SU-DHL-6 (cell line): ENCODE data around the gene SLC43A1.

Source experiments
- EZH2phosphoT487 ChIP-seq: fragments of 200-600 bp; sonication (generic), shearing (Covaris generic); conservative IDR thresholded peaks from 2 replicates; pipeline ENCODE4 v1.6.1; 2018; ENCODE audit warnings: mild to moderate bottlenecking, antibody characterized with exemption, low read length, moderate library complexity, mixed read lengths
- TF ChIP-seq, protein P1 (sequence below): fragments of 200-600 bp; sonication (generic); IDR thresholded peaks from one replicate; pipeline ENCODE4 v1.5.1; 2017; ENCODE audit warnings: antibody characterized with exemption, mild to moderate bottlenecking, low read length, moderate library complexity; ENCODE audit not compliant: insufficient read depth, poor library complexity, severe bottlenecking

DNA sequence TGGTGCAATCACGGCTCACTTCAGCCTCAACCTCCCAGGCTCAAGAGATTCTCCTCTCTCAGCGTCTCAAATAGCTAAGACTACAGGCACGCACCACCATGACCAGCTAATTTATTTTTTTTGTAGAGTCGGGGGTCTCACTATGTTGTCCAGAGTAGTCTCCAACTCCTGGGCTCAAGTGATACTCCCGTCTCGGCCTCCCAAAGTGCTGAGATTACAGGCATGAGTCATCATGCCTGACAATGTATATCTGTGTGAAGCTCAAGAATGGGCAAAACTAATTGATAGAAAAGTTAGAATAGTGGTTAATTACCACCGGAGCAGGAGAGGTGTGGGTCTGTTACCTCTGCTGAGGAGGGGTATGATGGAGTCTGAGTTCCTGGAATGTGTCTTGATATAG is 79.5 kb downstream of the SLC43A1 start:
- TF ChIP-seq, protein P1, sequence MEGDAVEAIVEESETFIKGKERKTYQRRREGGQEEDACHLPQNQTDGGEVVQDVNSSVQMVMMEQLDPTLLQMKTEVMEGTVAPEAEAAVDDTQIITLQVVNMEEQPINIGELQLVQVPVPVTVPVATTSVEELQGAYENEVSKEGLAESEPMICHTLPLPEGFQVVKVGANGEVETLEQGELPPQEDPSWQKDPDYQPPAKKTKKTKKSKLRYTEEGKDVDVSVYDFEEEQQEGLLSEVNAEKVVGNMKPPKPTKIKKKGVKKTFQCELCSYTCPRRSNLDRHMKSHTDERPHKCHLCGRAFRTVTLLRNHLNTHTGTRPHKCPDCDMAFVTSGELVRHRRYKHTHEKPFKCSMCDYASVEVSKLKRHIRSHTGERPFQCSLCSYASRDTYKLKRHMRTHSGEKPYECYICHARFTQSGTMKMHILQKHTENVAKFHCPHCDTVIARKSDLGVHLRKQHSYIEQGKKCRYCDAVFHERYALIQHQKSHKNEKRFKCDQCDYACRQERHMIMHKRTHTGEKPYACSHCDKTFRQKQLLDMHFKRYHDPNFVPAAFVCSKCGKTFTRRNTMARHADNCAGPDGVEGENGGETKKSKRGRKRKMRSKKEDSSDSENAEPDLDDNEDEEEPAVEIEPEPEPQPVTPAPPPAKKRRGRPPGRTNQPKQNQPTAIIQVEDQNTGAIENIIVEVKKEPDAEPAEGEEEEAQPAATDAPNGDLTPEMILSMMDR = no peak
- no peak for TF ChIP-seq EZH2phosphoT487
